Limb (tissue), 2 donors: ENCODE results near the gene MYO10.
A peak's percentile ranks its signal among the peaks of the same experiment; 100 is the strongest.
"Not testable (repeated sequence)": the region's sequence is repeated elsewhere in the genome, so short reads cannot be mapped to it uniquely, and the experiment has no call there.

Experiments used
- DNase-seq, 2 donors: peaks; one replicate each; pipeline ENCODE4 v3.0.0-alpha.2; 2016; ENCODE audit errors: extremely low spot score in 2 of 2

Gene MYO10

DNA sequence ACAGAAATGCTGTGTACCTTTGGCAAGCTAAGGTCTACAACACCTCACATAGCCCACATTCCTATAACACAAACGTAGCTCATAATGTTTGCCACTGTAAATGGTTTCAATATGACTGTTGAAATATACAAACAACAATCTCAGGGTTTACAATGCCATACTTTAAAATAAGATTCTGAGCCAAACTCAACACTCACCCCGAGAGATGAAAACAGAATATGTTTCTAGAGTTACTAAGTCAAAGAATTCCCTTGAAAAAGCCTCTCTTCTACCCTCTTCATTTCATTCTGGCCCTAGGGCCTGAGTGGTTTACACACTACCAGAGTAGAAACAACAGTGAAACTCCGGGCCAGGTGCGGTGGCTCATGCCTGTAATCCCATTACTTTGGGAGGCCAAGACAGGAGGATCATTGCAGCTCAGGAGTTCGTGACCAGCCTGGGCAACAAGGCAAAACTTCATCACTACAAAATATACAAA is 72.6 kb downstream of the MYO10 start:
- no peak for DNase-seq

DNA sequence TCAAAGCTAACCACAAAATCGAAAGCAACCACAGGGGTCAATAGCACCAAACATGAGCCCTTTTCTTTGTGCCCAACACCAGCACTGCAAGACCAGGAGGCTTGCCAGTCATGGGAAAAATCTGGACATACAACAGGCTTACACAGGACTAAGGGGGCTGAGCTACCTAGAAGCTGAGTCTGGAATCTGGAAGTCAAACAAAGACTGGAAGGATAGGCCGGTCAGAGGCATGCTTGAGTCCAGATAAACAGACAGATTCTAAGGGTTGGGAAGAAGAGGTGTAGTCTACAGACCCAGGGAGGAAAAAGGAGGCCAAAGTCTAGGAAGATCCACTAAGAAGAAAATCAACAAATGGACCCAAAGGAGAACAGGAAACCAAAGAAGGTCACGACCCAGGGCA is 73.3 kb downstream of the MYO10 start:
- DNase-seq = no peak

DNA sequence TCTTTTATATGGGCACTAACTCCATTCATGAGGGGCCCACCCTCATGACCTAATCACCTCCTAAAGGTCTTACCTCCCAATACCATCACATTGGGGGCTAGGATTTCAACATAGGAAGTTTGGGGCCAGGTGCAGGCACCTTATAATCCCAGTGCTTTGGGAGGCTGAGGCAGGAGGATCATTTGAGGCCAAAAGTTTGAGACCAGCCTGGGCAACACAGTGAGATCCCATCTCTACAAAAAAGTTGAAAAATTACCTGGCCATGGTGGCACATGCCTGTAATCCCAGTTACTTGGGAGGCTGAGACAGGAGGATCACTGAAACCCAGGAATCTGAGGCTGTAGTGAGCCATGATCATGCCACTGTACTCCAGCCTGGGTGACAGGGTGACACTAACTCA is 76.7 kb downstream of the MYO10 start:
- DNase-seq = no peak

DNA sequence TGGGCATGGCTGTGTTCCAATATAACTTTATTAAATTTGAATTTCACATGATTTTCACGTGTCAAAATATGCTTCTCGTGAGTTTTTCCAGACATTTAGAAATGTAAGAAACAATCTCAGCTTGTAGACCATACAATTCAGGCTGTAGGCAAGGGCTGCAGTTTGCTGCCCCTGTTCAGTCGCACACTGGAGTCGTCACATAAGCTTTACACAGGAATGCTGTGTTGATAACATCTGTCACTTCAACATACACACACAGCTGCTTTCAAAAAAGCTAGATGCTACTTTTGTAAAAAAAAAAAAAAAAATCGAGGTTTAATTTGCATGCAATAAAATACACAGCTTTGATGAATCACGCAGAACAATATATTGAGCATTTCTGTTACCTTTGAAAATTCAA is 77.9 kb downstream of the MYO10 start:
- no peak for DNase-seq

DNA sequence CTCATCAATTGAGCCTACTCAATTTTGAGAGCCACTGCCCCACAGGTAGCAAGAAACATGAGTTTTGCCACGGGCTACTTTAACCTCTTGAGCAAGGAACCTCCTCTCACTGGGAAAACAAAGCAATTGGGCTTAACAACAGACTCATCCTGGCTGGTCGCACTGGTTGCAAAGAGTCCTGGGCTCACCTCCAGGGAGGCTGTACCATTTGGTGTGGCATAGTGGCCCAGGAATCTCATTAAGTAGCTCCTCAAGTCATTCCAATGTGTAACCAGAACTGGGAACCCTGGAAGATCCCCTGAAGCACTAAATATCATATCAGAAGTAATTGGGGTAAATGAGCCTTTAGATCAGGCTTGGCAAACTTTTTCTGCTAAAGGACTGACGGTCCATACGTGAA is 78.5 kb downstream of the MYO10 start:
- DNase-seq = no peak

DNA sequence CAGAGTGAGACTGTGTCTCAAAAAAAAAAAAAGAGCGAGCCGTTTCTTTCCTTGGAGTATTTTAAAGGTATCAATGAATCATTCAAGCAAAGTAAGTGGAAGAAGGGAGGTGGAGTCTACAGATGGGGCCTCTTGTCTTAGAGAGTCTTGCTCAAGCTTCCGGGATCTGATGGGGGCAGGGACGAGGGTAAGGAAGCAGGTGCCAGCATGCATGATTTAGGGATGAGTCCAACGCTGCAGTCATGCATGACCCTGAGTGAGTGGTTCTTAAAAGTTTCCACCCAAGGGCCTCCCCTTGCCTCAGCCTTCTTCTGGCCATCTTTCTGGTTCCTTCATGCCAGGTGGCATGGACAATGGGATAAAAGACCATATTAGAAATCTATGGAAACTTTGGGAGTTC is 79.6 kb downstream of the MYO10 start:
- no peak for DNase-seq

DNA sequence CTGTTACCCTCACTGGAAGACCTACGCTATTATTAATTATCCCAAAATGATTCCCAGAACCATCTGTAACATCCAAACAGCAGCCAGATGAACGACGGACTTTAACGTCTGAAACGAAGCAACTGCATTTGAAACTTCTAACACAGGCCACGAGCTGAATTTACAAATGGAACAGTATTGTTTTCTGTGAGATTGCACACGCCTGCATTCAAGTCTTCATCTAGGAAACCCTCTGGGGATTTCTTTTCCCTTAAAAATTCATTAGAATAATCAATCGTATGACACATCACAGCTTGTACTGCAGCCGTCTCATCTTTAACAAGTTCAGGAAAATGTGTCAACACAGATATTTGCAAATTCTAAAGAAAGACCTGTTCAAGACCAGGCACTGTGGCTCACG is 80.2 kb downstream of the MYO10 start:
- no peak for DNase-seq

DNA sequence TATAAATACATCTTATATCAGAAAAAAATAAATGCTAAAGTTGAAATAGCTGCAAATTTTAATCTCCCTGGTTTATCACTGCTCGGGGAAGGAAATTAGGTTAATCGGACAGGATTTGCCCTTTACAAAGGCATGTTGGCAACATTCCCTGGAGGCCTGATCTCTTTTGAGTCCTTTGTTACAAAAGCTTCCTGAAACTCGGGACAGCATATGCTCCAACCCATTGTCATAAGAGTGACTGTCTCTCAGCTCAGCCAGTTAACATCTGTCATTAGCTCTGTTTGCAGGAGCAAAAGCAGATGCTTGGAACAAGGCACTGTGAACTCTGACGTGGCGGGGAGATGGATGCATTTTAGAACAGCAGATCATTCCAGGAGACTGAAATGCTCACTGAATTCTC is 80.6 kb downstream of the MYO10 start:
- peak; percentile 43 to 51 for DNase-seq

DNA sequence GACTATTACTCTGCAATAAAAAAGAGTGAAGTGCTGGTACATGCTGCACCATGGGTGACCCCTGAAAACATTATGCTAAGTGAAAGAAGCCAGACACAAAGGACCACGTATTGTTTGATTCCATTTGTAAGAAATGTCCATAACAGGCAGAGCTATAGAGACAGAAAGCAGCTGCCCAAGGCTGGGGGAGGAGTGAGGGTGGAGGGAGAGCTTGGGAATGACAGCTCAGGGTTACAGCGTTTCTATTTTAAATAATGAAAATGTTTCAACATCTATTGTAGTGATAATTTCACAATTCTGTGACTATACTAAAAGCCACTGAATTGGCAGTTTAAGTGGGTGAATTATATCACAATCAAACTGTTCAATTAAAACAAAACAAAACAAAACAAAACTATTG is 81.7 kb downstream of the MYO10 start:
- DNase-seq = no peak

DNA sequence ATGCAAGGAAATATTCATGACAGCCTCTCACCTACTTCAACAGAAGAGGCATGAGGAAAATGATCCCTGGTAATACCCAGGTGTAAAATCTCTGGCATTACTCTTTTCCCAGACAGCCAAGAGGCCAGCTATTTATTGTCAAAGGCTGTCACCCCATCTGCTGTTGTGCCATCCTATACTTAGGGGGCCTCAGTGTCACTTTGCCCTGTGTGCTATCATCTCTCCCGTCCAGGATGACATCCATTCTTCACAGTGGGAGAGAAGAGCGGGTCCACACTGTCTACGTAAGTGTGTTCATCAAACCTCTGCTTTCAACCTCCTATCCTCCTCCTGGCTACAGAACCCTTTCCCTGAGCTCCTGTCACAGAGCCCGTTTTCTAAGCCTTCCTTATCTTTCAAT is 82.6 kb downstream of the MYO10 start:
- no peak for DNase-seq

DNA sequence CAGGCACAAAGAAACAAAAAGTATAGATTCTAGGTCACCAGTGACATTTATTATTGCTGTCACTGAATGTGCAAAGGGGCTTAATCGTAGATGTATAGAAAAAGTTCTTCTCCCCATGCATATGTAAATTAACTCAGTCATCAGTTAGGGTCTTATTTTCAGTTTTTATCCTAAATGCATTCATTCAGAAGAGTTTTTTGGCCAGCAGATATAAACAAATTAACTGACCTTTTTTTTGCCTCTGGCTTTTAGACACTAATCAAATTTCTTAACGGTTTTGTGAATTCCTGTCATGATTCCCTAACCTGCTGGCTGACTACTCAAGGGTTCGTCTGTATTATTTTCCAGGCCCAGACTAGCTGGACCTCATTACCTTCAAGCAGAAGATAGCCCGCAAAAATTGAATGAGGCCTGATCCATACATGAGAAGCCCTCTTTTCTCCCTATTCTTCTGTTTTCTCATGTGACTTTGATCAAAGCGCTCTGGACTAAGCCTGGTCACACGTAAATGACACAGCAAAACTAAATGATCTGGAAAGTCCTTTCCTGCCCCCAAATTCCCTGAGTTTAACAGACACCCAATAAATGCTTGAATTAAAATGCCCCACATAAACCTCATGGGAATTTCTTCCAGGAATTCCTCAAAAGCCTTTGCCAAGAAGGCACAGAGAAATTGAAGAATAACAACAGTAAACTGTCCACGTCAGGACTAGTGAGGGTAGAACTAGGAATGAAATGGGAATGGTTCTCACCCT is 83.7 kb downstream of the MYO10 start:
- no peak for DNase-seq

DNA sequence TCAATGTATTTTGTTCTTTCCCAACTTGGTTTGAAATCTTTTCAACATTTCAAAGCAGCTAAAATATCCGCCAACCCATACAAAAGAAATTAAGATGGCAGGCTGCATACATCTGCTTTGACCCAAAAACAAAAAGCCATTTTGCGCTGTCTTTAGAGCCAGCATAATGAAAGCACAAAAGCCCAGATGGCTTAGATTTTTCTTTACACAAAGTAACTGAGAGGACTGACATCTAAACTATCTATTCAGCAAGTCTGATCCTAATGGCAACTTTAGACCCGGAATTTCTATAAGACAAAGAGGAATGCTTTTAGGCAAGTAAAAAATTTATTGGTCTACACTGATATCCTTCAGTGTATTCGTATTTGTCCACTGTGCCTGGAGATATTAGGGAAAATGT is 86.3 kb downstream of the MYO10 start:
- DNase-seq = no peak

DNA sequence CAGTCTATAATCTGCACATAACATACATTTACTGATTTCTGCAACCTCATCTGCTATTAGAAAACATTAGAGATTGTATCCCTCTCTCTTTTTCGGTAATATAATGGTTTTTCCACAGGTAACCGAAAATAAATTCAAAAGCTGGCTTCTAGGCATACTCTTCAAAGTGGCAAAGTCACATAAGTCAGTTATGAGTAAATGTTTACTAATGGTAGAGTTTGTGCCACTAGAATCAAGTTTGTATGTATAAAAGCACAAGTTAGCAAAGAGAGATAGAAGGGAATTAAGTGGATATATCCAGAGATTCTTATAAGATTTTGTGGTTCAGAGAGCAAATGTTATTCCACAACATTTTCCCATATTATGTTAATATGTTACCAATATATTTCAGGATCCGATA is 86.9 kb downstream of the MYO10 start:
- DNase-seq = no peak

DNA sequence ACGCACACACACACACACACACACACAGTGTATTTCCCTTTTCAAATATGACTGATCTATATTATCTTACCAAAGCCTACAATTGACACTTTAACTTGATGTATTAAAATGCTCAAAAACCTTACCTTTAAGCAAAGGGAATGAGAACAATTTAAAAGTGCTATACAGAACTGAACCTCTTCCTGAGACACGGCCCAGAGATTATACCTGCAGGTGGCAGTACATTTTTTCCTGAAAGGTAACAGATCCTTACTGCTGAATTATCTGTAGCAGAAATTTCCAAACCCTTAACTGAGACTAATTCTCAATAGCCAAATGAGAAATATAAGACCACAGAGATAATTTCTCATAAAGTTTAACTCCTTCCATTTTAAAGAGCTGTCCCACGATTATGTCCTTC is 91.1 kb downstream of the MYO10 start:
- no peak for DNase-seq

DNA sequence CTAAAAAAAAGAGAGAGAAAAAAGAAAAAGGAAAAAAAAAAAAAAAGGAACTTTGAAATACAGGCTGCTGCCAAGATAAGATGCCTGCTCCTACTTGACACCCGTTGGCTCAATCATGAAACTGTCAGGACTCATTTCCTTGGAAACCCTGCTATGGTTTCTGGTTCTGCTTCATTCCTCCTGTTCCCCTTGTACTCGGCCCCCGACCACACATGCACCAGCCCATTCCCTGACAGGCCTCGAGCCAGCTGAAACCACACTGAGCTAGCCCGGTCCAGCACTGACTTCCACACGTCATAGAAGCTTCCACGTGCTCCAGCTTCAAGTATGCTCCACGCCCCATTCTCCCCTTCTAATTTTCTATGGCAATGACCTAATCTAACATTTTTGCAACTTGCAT is 93.2 kb downstream of the MYO10 start:
- peak; percentile 55 to 76 for DNase-seq

DNA sequence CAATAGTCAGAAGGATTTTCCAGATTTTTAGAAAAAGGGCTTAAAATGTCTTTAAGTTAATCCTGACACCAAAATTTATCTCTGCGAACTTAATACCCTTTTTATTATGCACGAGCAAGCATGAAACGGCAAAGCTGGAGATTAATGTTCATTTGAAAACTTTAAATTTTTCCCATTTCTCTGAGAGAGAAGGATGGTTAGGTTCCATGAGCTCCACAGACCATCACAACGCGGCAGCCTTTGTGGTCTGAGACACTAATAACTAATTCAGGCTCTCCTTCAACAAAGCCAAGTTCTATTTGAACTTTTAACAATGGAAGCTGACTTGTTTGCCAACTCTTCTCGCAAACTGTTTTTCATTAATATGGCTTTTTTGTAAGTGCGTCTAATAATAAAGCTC is 94.7 kb downstream of the MYO10 start:
- no peak for DNase-seq

DNA sequence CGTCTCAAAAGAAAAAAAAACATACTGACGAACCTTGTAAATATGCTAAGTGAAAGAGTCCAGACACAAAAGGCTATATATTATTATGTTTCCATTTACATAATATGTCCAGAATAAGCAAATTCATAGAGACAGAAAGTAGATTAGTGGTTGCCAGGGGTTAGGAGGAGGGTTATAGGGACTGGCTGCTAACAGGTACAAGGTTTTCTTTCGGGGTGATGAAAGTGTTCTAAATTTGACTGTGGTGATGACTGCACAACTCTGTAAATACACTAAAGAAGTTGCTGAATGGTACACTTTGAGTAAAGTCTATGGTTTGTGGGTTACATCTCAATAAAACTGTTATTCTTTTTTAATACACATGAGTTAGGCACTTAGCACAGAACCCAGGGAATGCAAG is 98.8 kb downstream of the MYO10 start:
- no peak for DNase-seq

DNA sequence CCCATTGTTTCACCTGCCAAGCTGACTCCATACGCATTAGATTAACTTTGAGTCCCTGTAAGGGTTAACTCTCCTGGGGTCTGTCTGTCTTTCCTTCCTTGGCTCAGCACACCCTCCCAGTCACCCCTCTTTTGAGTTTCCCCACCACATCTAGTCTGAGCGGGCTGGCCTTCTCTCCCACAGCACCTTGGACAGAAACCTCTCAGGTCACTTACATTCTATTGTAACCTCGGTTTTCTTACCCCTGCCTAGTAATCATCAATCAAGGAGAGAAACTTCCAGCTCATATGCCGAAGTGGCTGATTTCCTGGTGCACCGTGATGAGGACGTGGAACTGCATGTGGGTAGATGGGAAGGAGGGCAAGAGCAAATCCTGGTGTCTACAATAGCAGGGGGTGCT is 102.1 kb downstream of the MYO10 start:
- no peak for DNase-seq

DNA sequence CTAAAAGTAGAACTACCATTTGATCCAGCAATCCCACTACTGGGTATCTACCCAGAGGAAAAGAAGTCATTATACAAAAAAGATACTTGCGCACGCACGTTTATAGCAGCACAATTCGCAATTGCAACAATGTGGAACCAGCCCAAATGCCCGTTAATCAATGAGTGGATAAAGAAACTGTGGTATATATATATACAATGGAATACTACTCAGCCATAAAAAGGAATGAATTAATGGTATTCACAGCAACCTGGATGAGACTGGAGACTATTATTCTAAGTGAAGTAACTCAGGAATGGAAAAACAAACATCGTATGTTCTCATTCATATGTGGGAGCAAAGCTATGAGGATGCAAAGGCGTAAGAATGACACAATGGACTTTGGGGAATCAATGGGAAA is 104.8 kb downstream of the MYO10 start:
- DNase-seq = not testable (repeated sequence)

DNA sequence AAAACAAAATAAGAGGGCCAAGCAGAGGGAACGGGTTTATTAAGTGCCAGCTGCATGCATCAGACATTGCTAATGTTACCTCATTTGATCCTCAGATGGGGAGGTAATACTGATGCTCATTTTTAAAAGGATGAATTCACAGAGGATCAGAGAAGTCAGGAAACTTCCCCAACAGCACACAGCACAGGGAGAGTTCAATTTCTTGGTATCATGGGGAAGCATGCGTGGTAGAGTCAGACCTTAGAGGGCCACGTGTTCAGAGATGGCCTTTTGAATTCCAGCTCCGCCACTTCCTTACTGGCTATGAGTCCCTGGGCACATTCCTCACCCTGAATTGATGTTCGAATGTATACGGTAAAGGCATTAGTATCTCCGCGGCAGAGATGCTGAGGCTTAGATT is 108.3 kb downstream of the MYO10 start:
- DNase-seq = no peak

DNA sequence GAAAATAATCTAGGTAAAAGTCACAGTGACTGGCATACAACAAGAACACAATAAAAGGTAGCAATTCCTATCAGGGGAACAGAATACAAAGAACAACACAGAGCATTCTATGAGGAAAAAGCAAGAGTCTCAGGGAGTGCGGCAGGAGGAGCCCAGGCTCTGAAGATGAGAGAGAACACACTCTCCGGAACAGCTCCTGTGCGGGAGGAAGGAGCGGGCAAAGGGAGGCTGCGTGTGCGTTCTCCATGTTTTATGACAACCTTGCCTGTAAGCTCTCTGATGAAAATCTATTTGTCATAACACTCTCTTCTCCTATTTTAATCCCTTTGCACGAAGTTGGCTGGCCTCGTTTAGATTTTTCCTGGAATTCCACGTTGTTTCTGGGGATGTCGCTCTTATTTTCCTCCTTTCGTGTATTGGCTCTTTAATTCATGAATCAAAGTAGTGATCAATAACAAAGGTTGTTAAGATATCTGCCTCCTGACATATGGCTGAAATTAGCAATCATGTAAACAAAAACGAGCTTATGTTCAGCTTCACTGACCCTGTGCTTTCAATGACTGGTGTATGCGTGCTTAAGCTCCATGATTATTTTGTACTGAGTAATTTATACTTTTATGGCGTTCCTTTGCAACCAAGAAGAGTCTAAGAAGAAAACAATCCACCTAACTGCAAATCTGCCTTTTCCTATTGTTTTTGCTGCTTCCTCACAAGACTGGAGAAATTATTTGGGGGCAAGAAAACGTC is 109.5 kb downstream of the MYO10 start:
- no peak for DNase-seq

DNA sequence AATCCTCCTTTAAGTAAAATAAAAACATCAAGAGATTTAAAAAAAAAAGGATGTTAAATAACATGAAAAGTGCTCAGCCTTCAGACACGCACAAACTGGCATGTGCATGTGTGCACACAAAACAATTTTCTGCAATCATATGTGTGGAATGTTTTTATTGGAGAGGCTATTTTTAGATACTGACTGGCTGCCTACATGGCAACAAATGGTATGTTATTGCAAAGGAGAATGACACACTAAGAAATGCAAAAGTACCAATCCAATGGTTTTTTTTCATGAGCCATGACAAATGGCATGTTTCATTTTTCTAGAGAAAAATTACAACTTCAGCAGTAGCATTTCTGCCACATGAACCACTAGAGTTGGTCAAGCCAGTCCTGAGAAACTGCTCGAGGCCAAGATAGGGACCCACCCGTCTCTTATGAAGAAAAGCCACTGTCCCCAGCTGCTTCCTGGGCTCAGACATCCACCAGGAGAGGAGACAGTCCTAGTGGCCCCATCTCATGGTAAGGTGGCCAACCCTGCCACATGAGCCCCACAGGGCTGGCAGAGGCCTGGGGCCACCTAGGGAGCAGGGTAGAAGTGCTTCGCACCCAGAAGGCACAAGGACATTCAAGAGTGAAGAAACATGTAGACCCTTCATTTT is 116.4 kb downstream of the MYO10 start:
- DNase-seq = peak in 1 of 2 donors; percentile 72

DNA sequence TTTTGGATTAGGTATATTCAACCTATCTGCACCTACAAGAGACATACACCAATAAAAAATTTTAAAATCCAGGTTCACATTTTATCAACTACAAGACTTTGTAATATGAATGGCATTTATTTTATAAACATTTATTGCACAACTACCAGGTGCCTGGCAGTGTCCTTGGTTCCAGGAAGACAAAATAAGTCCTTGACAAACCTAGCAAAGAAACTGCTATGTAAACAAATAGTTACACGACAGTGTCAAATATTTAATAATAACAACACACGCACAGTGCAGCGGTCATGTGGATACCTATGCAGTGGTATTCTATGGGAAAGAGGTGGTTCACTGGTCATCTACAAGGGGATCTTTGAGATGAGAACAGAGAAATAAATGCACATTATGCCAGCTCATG is 120.7 kb downstream of the MYO10 start:
- no peak for DNase-seq
